GM19025 (cell line): ENCODE results near the gene SLC4A2.

ENCODE experiments used
- ATAC-seq: cut with Tn5 transposase; IDR thresholded peaks from one replicate; pipeline ENCODE4 v1.9.1; 2021; ENCODE audit warnings: mild to moderate bottlenecking, low read depth, moderate library complexity; ENCODE audit not compliant: unreplicated experiment

Gene SLC4A2

DNA sequence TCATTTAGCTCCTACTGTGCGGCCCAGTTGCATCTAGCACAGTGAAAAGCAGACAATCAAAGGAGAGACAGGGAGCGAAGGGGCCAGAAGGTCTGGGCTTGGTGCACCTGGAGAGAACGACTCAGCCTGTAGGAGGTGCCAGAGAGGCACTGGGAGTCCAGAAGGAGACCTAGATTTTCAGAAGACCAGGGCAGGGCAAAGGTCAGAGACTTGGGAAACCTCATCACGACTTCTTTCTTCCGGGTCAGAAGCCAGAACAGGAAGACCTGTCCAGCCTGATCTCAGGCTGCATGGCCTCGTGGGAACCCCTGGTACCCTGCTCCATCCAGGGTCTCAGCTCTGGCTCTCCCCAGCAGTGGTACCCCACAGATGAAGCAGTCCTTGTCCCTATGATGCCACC, 32.0 kb downstream of the SLC4A2 start:
- ATAC-seq = no peak

DNA sequence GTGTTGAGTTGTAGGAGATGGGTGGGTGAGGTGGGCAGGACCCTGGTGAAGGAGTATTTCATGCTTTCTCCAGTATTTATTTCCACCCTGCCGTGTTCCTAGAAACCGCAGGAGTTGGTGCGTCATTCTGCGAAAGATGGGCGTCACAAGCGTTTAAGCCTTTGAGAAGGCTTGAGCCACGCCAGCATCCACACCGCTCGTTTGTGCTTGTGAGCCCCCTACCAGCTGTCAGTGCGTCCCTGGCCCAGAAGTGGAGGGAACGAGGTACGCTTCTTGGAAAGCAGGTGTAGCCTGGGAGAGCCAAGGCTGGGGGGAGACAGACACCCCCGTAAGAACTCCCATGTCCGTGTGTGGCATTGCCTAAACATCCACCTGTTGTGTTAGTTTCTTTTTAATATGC, 32.6 kb downstream of the SLC4A2 start:
- ATAC-seq = no peak

GRCh38 chr7:151093748-151094147, 34.4 kb downstream of the SLC4A2 start:
- ATAC-seq = no peak

DNA sequence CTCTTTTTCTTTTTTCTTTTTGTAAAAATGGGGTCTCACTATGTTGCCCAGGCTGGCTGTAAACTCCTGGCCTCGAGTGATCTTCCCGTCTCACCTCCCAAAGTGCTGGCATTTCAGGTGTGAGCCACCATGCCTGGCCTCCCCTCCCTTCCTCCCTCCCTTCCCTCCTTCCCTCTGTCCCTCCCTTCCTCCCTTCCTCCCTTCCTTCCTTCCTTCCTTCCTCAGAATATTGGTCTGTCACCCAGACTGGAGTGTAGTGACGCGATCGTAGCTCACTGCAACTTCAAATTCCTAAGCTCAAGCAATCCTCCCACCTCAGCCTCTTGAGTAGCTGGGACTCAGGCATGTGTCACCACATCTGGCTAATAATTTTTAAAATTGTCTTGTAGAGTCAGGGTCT, 35.3 kb downstream of the SLC4A2 start:
- ATAC-seq = no peak

DNA sequence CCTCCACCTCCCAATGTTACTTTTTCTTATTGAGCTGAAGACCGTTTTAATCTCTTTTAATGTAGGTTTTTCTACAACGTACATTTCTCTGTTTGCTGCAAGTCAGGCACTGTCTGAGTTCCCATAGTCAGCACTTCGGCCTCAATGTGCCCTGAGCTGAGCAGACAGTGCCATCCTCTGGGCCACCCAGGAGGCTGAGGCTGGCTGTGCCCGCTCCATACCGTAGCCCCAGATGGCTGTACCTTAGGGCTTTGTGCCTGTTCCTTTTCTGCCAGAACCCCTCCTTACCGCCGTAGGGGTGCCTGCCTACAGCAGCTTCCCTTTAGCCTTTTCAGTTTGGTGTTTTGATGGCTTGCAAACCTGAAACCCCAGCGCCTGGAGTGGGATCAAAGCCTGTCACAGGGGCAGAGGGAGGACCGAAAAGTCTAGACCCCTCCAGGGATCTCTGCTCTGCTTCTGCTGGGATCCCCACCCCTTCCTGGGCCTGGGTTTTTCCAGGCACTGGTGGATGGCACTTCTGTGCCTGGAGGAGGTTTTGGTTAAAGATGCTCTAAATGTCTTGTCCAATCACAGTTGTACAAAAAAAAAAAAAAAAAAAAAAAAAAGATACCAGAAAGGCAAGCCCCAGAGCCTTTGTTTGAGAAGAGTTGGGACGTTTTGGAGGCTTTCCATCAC, 35.9 kb downstream of the SLC4A2 start:
- ATAC-seq = no peak

DNA sequence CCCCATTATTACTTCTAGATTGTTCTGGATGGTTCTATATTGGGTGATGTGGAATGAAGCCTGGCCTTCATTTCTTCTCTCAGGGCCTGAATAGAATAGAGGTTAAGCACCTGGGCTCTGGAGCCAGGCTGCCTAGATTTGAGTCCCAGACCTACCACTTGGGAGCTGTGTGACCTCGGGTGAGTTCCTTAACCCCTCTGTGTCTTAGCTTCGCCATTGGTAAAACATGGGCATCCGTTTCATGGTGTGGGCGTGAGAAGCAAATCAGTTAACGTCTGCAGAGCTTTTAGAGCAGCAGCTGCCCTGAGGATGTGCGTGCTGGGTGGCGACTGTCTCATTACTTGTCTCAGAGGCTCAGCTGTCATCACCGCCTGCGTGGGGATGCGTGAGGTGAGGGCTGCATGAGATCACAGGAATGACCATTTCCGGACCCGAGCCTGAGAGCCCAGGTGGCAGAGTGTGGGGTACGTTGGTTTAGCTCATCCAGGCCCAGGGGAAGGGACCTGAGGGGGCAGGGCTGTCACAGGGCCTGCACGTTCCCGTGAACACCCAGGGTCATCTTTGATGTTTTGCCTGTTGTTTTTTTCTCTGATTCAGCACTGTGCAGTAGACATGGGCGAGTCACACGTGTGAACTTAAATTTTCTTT, 36.6 kb downstream of the SLC4A2 start:
- no peak for ATAC-seq

DNA sequence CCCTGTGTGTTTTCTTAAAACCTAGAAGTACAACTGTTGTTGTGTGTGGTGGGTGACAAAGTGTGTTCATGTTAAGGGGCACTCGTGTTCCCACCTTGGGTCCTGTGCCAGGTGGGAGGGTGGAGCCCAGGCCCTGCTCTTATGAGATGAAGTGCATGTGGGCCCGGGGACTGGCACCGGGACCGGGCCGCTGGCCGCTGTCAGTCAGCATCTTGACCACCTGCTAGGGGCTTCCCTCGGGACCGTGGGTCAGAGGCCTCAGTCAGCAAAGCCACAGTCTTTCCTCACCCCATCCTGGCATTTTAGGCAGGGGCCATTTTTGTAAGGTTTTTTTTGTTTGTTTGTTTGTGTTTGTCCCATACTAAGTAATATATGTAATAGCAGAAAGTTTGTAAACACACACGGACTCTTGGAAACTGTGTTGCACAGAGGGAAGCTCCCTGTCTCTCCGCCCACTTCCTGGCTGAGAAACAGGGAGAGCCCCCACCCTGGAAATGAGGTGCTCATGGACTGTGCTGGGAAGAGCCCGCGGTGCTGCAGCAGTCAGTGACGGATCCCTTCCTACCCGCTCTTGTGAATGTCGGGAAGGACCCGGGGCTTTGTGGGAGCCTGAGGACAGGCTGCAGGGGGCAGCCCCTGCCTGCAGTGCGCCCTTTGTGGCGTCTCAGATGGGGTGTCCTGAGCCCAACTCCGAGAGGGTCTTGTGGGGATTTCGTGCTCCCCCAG, 40.3 kb downstream of the SLC4A2 start:
- no peak for ATAC-seq

DNA sequence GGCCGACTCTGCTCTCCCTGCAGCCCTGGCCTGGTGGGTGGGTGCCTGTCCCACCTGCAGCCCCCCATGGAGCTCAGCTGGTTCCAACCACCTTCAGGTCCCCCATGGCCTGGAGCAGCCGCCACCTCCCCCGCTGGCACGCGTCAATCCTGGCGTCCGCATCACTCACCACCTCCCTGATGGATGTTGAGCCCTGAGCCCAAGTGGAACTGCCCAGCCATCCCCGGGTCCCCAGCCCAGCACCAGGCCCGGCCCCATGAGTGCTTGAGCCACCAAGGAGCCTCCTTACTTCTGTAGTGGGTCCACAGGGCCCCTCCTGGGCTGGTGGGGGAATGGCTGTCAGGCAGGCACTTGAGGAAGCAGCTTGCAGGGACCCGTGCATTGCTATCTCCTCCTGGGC, 41.5 kb downstream of the SLC4A2 start:
- ATAC-seq = no peak

GRCh38 chr7:151101621-151102396, 42.4 kb downstream of the SLC4A2 start:
- no peak for ATAC-seq

DNA sequence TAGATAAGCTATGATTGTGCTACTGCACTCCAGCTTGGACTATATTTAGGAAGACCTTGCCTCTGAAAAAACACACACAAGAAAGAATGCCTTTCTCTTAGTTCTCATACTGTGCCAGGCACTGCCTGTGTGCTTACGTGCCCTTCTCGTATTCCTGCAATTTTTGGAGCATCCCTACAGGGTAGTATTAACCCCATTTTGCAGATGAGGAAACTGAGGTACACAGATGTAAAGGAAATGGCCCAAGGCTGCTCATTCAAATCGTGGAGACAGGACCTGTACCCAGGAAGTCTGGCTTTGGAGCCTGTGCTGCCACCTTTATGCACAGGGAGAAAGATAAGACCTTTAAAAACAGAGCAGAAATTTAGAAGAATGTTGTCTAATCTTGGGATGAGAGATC, 43.6 kb downstream of the SLC4A2 start:
- ATAC-seq = no peak

DNA sequence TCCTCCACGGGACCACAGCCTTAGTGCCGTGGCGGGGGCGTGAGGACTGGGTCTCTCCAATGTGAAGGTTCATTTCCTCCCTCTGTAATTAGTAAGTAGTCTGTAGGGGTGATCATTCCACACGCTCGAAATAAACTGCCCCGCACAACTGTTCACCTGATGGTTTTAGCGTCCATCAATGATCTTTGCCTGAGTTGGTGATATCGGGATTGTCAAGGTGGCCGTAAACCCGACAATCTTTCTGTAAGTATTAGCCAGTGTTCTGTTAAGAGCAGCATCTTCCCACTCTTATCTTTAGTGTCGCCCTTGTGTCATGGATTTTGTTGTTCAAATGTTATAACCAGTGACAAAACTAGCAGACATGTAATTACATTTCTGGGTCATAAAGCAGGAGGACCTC, 44.6 kb downstream of the SLC4A2 start:
- ATAC-seq = no peak

- no peak for ATAC-seq
Observed at GRCh38 chr7:151104411-151105235, 45.2 kb downstream of the SLC4A2 start.

DNA sequence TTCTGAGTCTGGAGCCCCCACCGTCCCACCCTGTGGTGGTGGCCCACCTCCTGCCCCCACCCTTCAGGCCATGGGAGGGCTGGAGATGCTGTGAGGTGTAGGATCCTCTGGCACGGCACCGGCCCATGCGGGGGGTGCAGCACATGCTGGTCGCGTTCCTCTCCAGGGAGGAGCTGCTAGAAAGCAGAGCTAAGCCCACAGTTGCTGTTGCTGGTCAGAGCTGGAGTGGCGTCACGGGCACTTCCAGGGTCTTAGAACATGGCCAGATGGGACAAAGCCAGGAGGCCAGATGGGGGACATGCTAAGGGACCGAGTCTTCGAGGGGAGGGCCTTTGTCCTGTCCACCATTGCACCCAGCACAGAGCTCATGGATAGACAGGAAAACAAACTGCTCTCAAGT, 48.5 kb downstream of the SLC4A2 start:
- no peak for ATAC-seq

GRCh38 chr7:151109094-151110048, 50.0 kb downstream of the SLC4A2 start:
- ATAC-seq = no peak

DNA sequence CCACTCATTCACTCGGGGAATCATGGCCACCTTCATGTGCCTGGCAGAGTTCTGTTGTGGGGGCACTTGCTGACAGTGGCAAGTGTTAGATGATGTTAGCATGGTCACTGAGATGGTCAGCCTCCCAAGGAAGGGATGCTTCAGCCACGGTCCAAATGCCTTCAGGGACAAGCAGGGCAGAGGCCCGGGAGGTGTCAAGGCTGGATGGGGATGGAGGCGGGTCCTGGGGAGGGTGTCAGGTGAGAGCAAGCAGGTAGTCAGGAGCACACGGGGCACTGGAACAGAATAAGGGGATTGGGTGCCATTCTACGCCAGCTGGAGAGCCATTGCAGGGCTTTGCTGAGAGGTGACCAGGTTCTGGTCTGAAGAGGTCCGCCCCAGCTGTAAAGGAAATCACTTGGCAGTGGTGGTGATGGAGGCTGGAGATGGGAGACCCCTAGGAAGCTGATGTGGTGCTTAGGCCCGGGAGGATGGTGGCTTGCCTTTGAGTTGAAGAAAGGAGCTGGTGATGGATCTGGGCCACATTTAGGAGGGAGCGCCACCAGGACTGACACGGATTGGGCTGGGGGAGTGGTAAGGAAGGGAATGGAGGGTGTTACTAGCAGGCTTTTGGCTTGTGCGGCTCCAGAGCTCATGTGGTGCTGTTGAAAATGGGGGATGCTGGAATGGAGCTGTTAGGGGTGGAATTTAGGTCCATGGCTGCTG, 51.0 kb downstream of the SLC4A2 start:
- ATAC-seq = no peak

DNA sequence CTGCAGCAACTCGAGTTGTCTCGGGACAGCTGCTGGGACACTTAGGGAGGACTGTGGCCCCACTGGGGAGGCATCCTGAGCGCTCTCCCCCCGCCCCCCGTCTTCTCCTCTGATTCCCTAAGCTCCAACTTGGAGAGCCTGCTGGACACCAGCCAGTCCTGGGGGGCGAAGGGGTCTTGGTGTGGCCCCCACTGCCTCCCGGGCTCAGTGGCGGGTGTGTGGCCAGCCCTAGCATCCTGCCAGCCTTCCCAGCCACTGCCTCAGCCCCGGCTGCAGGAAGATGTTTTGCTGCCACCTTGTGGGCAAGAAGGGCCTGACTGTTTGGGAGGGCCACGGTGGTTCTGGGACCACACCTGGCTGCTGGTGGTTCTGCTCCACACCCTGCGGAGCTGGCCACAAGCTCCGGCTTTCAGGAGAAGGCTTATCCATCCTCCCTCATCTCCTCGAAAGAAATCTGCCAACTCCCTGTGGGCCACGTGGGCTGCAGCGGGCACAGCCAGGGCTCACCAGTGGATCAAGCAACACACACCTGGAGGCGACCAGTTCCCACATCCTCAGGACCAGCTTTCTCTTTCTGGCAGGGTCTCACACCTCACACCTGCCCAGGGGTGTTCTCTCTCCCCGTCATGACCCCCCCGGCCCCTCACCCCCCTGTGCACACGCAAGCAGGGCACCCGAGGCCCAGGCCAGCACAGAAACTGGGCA, 51.7 kb downstream of the SLC4A2 start:
- peak; percentile 75 for ATAC-seq

GRCh38 chr7:151113344-151114150, 54.2 kb downstream of the SLC4A2 start:
- ATAC-seq = no peak
